GM18508 (cell line): ENCODE data around the gene TTC3.
"Not testable (repeated sequence)": the region's sequence is repeated elsewhere in the genome, so short reads cannot be mapped to it uniquely, and the experiment has no call there.

Experiments
- ATAC-seq: cut with Tn5 transposase; IDR thresholded peaks from one replicate; pipeline ENCODE4 v1.9.1; 2021; ENCODE audit warnings: moderate number of reproducible peaks; ENCODE audit not compliant: insufficient read depth, unreplicated experiment

TTC3 gene

GRCh38 chr21:37088186-37088735 is 15.2 kb downstream of the TTC3 start:
- no peak for ATAC-seq

GRCh38 chr21:37093977-37094376 is 20.9 kb downstream of the TTC3 start:
- no peak for ATAC-seq

DNA sequence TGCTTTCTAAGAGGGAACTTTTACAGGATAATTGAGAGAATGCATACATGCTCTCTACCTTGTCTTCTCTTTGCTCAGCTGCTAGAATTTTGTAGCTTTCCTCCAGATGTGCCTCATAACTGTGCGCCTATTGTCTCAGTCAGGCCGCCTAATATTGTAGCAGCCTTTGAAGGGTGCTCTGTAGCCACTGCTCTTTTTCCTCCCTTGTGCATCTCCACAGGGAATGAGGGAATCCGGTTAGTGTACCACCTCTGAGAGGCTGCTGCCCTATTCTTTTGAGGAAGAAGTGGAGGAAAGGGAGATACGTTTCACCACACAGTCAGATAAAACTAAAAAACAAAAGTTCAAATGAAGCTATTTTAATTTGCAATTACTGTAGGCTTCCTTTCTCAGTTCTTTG is 22.8 kb downstream of the TTC3 start:
- ATAC-seq: no peak

DNA sequence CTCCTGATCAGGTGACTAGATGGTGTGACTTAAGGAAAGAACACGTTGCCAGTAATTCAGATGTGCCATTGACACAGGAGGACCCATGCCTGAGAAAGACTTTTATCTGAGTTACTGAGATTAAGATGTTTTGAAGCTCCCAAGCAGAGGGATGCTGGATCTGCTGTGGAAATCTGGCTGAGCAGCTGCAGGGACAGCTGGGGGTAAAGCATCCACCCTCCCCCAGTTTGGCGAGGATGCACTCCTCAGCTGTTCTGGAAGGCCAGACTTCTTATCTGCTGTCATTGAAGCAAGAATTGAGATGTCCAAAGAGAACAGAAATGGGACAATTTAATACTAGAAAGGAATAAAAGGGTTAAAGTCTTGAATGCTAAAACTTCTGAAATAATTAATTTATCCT is 25.7 kb downstream of the TTC3 start:
- ATAC-seq: no peak

- ATAC-seq: no peak
These were observed 27.3 kb downstream of the TTC3 start for GRCh38 chr21:37100316-37100715.

- ATAC-seq: no peak
These were observed 28.3 kb downstream of the TTC3 start for GRCh38 chr21:37101384-37101783.

GRCh38 chr21:37102746-37103145 is 29.7 kb downstream of the TTC3 start:
- ATAC-seq: not testable (repeated sequence)

- no peak for ATAC-seq
These were observed 33.9 kb downstream of the TTC3 start for GRCh38 chr21:37106998-37107397.

DNA sequence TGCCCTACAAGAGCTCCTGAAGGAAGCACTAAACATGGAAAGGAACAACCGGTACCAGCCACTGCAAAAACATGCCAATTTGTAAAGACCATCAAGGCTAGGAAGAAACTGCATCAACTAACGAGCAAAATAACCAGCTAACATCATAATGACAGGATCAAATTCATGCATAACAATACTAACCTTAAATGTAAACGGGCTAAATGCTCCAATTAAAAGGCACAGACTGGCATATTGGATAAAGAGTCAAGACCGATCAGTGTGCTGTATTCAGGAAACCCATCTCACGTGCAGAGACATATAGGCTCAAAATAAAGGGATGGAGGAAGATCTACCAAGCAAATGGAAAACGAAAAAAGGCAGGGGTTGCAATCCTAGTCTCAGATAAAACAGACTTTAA is 38.0 kb downstream of the TTC3 start:
- not testable (repeated sequence) for ATAC-seq

GRCh38 chr21:37114301-37114700 is 41.2 kb downstream of the TTC3 start:
- not testable (repeated sequence) for ATAC-seq

DNA sequence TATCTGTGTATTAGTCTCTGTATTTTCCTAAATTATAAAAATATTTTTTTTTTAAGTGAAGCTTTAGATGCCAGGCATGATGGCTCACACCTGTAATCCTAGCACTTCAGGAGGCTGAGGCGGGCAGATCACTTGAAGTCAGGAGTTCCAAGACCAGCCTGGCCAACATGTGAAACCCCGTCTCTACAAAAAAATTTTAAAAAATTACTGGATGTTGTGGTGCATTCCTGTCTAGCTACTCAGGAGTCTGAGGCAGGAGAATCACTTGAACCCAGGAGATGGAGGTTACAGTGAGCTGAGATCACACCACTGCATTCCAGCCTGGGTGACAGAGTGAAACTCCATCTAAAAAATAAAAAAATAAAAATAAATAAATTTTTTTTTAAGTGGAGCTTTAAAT is 43.4 kb downstream of the TTC3 start:
- ATAC-seq: not testable (repeated sequence)

- ATAC-seq: no peak
These were observed 44.1 kb downstream of the TTC3 start for GRCh38 chr21:37117204-37117603.

DNA sequence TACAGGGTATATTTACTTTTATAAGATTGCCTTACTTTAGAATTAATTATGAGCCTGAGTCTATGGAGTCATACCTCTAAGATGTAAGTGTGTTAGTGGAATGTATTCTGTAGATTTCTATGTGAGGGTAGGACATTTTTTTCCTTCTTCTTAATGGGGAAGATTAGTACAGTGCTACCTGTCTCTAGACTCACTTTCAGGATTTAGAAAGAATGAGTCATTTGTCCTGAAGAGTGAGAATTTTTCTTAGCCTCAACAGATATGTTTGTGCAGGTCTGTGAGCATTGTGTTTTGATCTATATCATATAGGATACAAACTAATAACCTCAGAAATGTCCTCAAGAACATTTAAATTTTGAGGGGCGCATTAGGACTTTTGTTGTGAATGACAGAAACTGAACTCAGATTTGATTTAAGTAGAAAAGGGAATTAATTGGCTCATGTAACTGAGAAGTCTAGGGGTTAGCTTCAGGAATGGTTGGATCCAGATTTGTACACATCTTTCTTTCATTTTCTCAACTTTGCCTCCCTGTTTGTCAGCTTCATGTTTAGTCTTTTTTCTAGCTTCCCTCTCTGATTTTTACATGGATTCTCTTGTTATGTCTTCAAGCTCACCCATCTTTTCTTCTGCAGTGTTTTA is 45.3 kb downstream of the TTC3 start:
- no peak for ATAC-seq

- ATAC-seq: no peak
These were observed 46.6 kb downstream of the TTC3 start for GRCh38 chr21:37119421-37120218.

DNA sequence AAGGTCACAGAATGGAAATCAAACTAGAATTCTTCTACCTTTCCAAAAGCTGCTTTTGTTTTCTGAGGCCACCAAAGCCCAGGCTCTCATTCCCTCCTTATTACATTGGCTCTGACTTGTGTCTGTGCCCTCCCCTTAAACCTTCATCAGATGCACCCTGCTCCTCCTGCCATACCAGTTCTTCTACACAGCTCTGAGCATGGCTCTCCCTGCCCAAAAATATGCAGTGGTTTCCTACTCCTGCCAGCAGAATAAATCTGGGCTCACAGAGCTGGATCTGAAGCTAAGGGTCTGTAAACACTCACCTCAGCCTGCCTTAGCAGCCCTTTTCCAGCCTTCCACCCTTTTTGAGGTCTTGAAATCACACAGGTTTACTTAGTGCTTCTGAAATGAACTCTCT is 55.0 kb downstream of the TTC3 start:
- no peak for ATAC-seq

DNA sequence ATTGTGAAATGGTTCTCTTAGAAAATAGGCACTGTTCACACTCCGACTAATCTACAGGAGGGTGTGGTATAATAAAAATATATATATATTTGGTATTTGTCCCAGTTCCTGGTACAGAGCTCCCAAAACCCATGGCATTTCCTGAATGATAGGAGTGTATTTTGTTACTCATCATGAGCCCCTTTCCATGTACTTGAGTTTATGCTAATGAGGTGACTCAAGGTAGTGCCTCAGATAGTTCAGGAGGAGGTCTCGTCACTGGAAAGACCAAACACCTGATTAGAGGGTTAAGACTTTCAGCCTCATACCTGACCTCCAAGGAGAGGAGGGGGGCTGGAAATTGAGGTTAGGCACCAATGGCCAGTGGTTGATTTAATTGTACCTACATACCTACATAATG is 57.9 kb downstream of the TTC3 start:
- no peak for ATAC-seq

- no peak for ATAC-seq
These were observed 63.2 kb downstream of the TTC3 start for GRCh38 chr21:37136261-37136660.

DNA sequence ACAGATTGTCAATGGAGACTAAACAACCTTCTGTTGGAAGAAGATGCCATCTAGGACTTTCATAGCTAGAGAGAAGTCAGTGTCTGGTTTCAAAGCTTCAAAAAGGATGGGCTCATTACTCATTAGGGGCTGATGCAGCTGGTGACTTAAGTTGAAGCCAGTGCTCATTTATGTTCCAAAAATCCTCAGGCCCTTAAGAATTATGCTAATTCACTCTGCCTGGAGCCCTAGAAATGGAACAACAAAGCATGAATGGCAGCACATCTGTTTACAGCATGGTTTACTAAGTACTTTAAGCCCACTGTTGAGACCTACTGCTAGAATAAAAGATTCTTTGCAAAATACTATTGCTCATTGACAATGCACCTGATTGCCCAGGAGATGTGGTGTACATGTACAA is 63.7 kb downstream of the TTC3 start:
- no peak for ATAC-seq

- no peak for ATAC-seq
These were observed 66.1 kb downstream of the TTC3 start for GRCh38 chr21:37139154-37139553.

- no peak for ATAC-seq
These were observed 66.8 kb downstream of the TTC3 start for GRCh38 chr21:37139902-37140301.

DNA sequence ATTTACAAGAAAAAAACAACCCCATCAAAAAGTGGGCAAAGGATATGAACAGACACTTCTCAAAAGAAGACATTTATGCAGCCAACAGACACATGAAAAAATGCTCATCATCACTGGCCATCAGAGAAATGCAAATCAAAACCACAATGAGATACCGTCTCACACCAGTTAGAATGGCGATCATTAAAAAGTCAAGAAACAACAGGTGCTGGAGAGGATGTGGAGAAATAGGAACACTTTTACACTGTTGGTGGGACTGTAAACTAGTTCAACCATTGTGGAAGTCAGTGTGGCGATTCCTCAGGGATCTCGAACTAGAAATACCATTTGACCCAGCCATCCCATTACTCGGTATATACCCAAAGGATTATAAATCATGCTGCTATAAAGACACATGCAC is 70.3 kb downstream of the TTC3 start:
- ATAC-seq: not testable (repeated sequence)
